BLaER1 treated with 17β-estradiol and CSF1 and Interleukin-3, amounts not matched to agents 10 nM and 100 nM (cell line): ENCODE data around the gene KNTC1.
A peak's percentile ranks its signal among the peaks of the same experiment; 100 is the strongest.
"Not testable (repeated sequence)": the region's sequence is repeated elsewhere in the genome, so short reads cannot be mapped to it uniquely, and the experiment has no call there.

Source experiments
- H3K27ac ChIP-seq, 11 experiments: shearing (Covaris generic); formaldehyde crosslinking; 2 replicates each; pipeline ENCODE4 v1.8.1; 2022
- H3K27me3 ChIP-seq, 11 experiments: shearing (Covaris generic); formaldehyde crosslinking; 2 replicates each; pipeline ENCODE4 v1.8.1; 2022
- H3K36me3 ChIP-seq, 11 experiments: shearing (Covaris generic); formaldehyde crosslinking; 2 replicates each; pipeline ENCODE4 v1.8.1; 2022
- H3K4me1 ChIP-seq, 10 experiments: shearing (Covaris generic); formaldehyde crosslinking; 2 replicates each; pipeline ENCODE4 v1.8.1; 2022
- H3K4me2 ChIP-seq, 11 experiments: shearing (Covaris generic); formaldehyde crosslinking; 2 replicates each; pipeline ENCODE4 v1.8.1; 2022
- H3K4me3 ChIP-seq, 10 experiments: shearing (Covaris generic); formaldehyde crosslinking; 2 replicates each; pipeline ENCODE4 v1.8.1; 2022
- H3K9ac ChIP-seq, 11 experiments: shearing (Covaris generic); formaldehyde crosslinking; 2 replicates each; pipeline ENCODE4 v1.8.1; 2022
- H3K9me3 ChIP-seq, 11 experiments: shearing (Covaris generic); formaldehyde crosslinking; replicated peaks in 1 of 11; 2 replicates each; pipeline ENCODE4 v1.8.1; 2022
- H4K20me1 ChIP-seq, 11 experiments: shearing (Covaris generic); formaldehyde crosslinking; 2 replicates each; pipeline ENCODE4 v1.8.1; 2022
- Cebpa-rat ChIP-seq, 11 experiments: shearing (Covaris generic); IDR thresholded peaks; 2 replicates each; pipeline ENCODE4 v1.8.1; 2022

Gene KNTC1

GRCh38 chr12:122643207-122643805 lies 116.3 kb downstream of the KNTC1 start:
- H3K9ac ChIP-seq = peak overlapping the region in 4 of 11 experiments; percentile 16 to 59 (median 30); a peak in 6 of 22 replicates
- H3K9me3 ChIP-seq = no peaks in the 10 kb centered on the region
- peak overlapping the region in 9 of 11 experiments; percentile 29 to 91 (median 56); a peak in 15 of 22 replicates for H3K27ac ChIP-seq
- no peaks in the 10 kb centered on the region for H3K36me3 ChIP-seq
- H3K4me3 ChIP-seq = no peak overlapping the region
- no peaks in the 10 kb centered on the region for H3K27me3 ChIP-seq
- H3K4me2 ChIP-seq = peak overlapping the region in 10 of 11 experiments; percentile 16 to 65 (median 50); a peak in 15 of 22 replicates
- H4K20me1 ChIP-seq = no peaks in the 10 kb centered on the region
- no peak for TF ChIP-seq Cebpa-rat (IDR thresholded peaks at IDR 0.05)
- H3K4me1 ChIP-seq = peaks cover 22 to 62% (median 41%) of the 10 kb centered on the region in 10 experiments; a peak in 19 of 20 replicates

GRCh38 chr12:122646517-122647217 lies 119.6 kb downstream of the KNTC1 start:
- peak in 9 of 11 experiments; percentile 9 to 90 (median 66); a peak in 14 of 22 replicates for TF ChIP-seq Cebpa-rat (IDR thresholded peaks at IDR 0.05)
- Histone ChIP-seq H3K4me3 (no peak overlapping the region), H3K4me2 (peak overlapping the region in 10 of 11 experiments; percentile 34 to 75 (median 64); a peak in 19 of 22 replicates), H3K9ac (peak overlapping the region in 8 of 11 experiments; percentile 17 to 72 (median 65); a peak in 14 of 22 replicates), H3K27me3 (no peaks in the 10 kb centered on the region), H3K36me3 (no peaks in the 10 kb centered on the region), H4K20me1 (no peaks in the 10 kb centered on the region), H3K4me1 (peaks cover 25 to 85% (median 60%) of the 10 kb centered on the region in 10 experiments), H3K27ac (peak overlapping the region; percentile 61 to 91 (median 78); a peak in 21 of 22 replicates), H3K9me3 (no peaks in the 10 kb centered on the region)

- Histone ChIP-seq H3K27ac (peak overlapping the region in 7 of 11 experiments; percentile 6 to 84 (median 69); a peak in 10 of 22 replicates), H3K9ac (peak overlapping the region in 1 of 11 experiments; percentile 11; a peak in 1 of 22 replicates), H3K36me3 (no peaks in the 10 kb centered on the region; a peak in 1 of 22 replicates), H3K4me2 (peak overlapping the region in 1 of 11 experiments; percentile 64; a peak in 2 of 22 replicates), H3K27me3 (no peaks in the 10 kb centered on the region), H3K4me3 (no peak overlapping the region), H3K4me1 (peaks cover 15 to 51% (median 35%) of the 10 kb centered on the region in 10 experiments), H3K9me3 (no peaks in the 10 kb centered on the region), H4K20me1 (no peaks in the 10 kb centered on the region)
- no peak for TF ChIP-seq Cebpa-rat (IDR thresholded peaks at IDR 0.05)
Observed at GRCh38 chr12:122651520-122652224, 124.6 kb downstream of the KNTC1 start.

- not testable (repeated sequence) for H3K9ac ChIP-seq, H4K20me1 ChIP-seq, H3K9me3 ChIP-seq, H3K4me3 ChIP-seq, H3K36me3 ChIP-seq, H3K27me3 ChIP-seq, H3K4me2 ChIP-seq
- peaks cover 5 to 38% (median 23%) of the 10 kb centered on the region in 10 experiments; a peak in 19 of 20 replicates for H3K4me1 ChIP-seq
- H3K27ac ChIP-seq = peak overlapping the region in 4 of 11 experiments; percentile 25 to 56 (median 29); a peak in 5 of 22 replicates
Observed at GRCh38 chr12:122653291-122653690, 126.2 kb downstream of the KNTC1 start.

GRCh38 chr12:122656298-122656697 lies 129.2 kb downstream of the KNTC1 start:
- Histone ChIP-seq H3K27me3 (no peaks in the 10 kb centered on the region), H3K36me3 (no peaks in the 10 kb centered on the region; a peak in 1 of 22 replicates), H3K4me1 (peaks cover 0 to 19% (median 8%) of the 10 kb centered on the region in 10 experiments; a peak in 11 of 20 replicates), H3K4me2 (peak overlapping the region in 2 of 11 experiments; percentile 27 to 39; a peak in 3 of 22 replicates), H4K20me1 (no peaks in the 10 kb centered on the region), H3K4me3 (no peak overlapping the region), H3K9me3 (no peaks in the 10 kb centered on the region), H3K9ac (no peak overlapping the region), H3K27ac (no peak overlapping the region)
- no peak for TF ChIP-seq Cebpa-rat (IDR thresholded peaks at IDR 0.05)

GRCh38 chr12:122659579-122659978 lies 132.5 kb downstream of the KNTC1 start:
- no peaks in the 10 kb centered on the region for H3K9me3 ChIP-seq
- TF ChIP-seq Cebpa-rat (IDR thresholded peaks at IDR 0.05) = no peak

GRCh38 chr12:122661246-122661645 lies 134.2 kb downstream of the KNTC1 start:
- Histone ChIP-seq H3K4me2 (no peak overlapping the region), H4K20me1 (no peaks in the 10 kb centered on the region), H3K4me1 (peaks cover 0 to 17% (median 6%) of the 10 kb centered on the region in 10 experiments; a peak in 11 of 20 replicates), H3K27me3 (no peaks in the 10 kb centered on the region), H3K4me3 (no peak overlapping the region), H3K36me3 (no peaks in the 10 kb centered on the region; a peak in 1 of 22 replicates), H3K9ac (no peak overlapping the region), H3K9me3 (no peaks in the 10 kb centered on the region), H3K27ac (0 out of 22 replicates have a peak overlapping the region, but pooled peaks of 1 of the 11 experiments have one; percentile 4)
- TF ChIP-seq Cebpa-rat (IDR thresholded peaks at IDR 0.05) = no peak

More at GRCh38 chr12:122659579-122659978, 132.5 kb downstream of the KNTC1 start:
- Histone ChIP-seq H3K27ac (peak overlapping the region in 7 of 11 experiments; percentile 4 to 57 (median 44); a peak in 9 of 22 replicates), H3K27me3 (no peaks in the 10 kb centered on the region), H3K36me3 (no peaks in the 10 kb centered on the region; a peak in 1 of 22 replicates), H3K4me2 (peak overlapping the region in 2 of 11 experiments; percentile 6 to 21; a peak in 5 of 22 replicates), H3K4me1 (peaks cover 0 to 17% (median 7%) of the 10 kb centered on the region in 10 experiments; a peak in 11 of 20 replicates), H3K4me3 (no peak overlapping the region), H4K20me1 (no peaks in the 10 kb centered on the region), H3K9ac (peak overlapping the region in 1 of 11 experiments; percentile 7; a peak in 3 of 22 replicates)

- H4K20me1 ChIP-seq = no peaks in the 10 kb centered on the region
- no peak overlapping the region for H3K4me2 ChIP-seq
- H3K36me3 ChIP-seq = no peaks in the 10 kb centered on the region; a peak in 1 of 22 replicates
- H3K9ac ChIP-seq = no peak overlapping the region
- H3K4me1 ChIP-seq = peaks cover 0 to 11% (median 5%) of the 10 kb centered on the region in 10 experiments; a peak in 10 of 20 replicates
- H3K27me3 ChIP-seq = no peaks in the 10 kb centered on the region
- no peak overlapping the region for H3K4me3 ChIP-seq
- H3K9me3 ChIP-seq = no peaks in the 10 kb centered on the region
- TF ChIP-seq Cebpa-rat (IDR thresholded peaks at IDR 0.05) = no peak
- H3K27ac ChIP-seq = no peak overlapping the region
Observed at GRCh38 chr12:122661938-122662337, 134.9 kb downstream of the KNTC1 start.
